OCI-LY1 (cell line): ENCODE measurements around the gene SLC2A13.

ENCODE experiments used
- H2AFZ ChIP-seq: fragments of 200-600 bp; sonication (generic), shearing (Covaris generic); 2 replicates; pipeline ENCODE4 v1.6.0; 2014; ENCODE audit warnings: antibody characterized with exemption, mild to moderate bottlenecking, low read length
- H3F3A ChIP-seq: fragments of 200-600 bp; sonication (generic), shearing (Covaris generic); 2 replicates; pipeline ENCODE4 v1.6.0; 2014; ENCODE audit warnings: mild to moderate bottlenecking, antibody characterized with exemption, low read length, moderate library complexity; ENCODE audit not compliant: insufficient read depth
- H3K27ac ChIP-seq: fragments of 200-600 bp; sonication (generic); 2 replicates; pipeline ENCODE4 v1.5.1; 2014; ENCODE audit warnings: low read length, mixed run types, mild to moderate bottlenecking, low read depth; ENCODE audit not compliant: poor library complexity, severe bottlenecking
- H3K27me3 ChIP-seq: fragments of 200-600 bp; sonication (generic); 2 replicates; pipeline ENCODE4 v1.6.0; 2014; ENCODE audit warnings: antibody characterized with exemption, mild to moderate bottlenecking, low read length, moderate library complexity; ENCODE audit not compliant: insufficient read depth
- H3K36me3 ChIP-seq: fragments of 200-600 bp; sonication (generic); 2 replicates; pipeline ENCODE4 v1.6.1; 2014; ENCODE audit warnings: mild to moderate bottlenecking, antibody characterized with exemption, low read length, moderate library complexity, mixed read lengths; ENCODE audit not compliant: insufficient read depth
- H3K4me1 ChIP-seq: fragments of 200-600 bp; sonication (generic); 2 replicates; pipeline ENCODE4 v1.5.1; 2014; ENCODE audit warnings: mild to moderate bottlenecking, low read length, moderate library complexity; ENCODE audit not compliant: insufficient read depth, severe bottlenecking
- H3K4me2 ChIP-seq: fragments of 200-600 bp; sonication (generic), shearing (Covaris generic); 2 replicates; pipeline ENCODE4 v1.6.1; 2014; ENCODE audit warnings: low read length
- H3K4me3 ChIP-seq: fragments of 200-600 bp; sonication (generic); 2 replicates; pipeline ENCODE4 v1.5.1; 2014; ENCODE audit warnings: low read length, low read depth, mild to moderate bottlenecking, mixed read lengths; ENCODE audit not compliant: poor library complexity, severe bottlenecking
- H3K79me2 ChIP-seq: fragments of 200-600 bp; shearing (Covaris generic); 2 replicates; pipeline ENCODE4 v1.6.1; 2016; ENCODE audit warnings: mixed run types, low read length, mixed read lengths; ENCODE audit not compliant: insufficient read depth
- H3K9ac ChIP-seq: fragments of 200-600 bp; sonication (generic), shearing (Covaris generic); 2 replicates; pipeline ENCODE4 v1.6.1; 2014; ENCODE audit warnings: mild to moderate bottlenecking, low read length, mixed read lengths
- H3K9me2 ChIP-seq: fragments of 200-600 bp; sonication (generic), shearing (Covaris generic); 2 replicates; pipeline ENCODE4 v1.6.1; 2014; ENCODE audit warnings: low read depth, mild to moderate bottlenecking, low read length, mixed read lengths
- H3K9me3 ChIP-seq: fragments of 200-600 bp; shearing (Covaris generic); 2 replicates; pipeline ENCODE4 v1.6.1; 2014; ENCODE audit warnings: low read length, mixed read lengths
- H4K20me1 ChIP-seq: fragments of 200-600 bp; sonication (generic), shearing (Covaris generic); 2 replicates; pipeline ENCODE4 v1.6.0; 2016; ENCODE audit warnings: mild to moderate bottlenecking, low read length; ENCODE audit not compliant: insufficient read depth
- EZH2 ChIP-seq: fragments of 200-600 bp; sonication (generic), shearing (Covaris generic); IDR thresholded peaks from 2 replicates; pipeline ENCODE4 v1.8.0; 2017; ENCODE audit warnings: borderline replicate concordance, mixed run types, mild to moderate bottlenecking, antibody characterized with exemption, low read length, moderate library complexity, mixed read lengths
- TF ChIP-seq, protein P1 (sequence below): fragments of 200-600 bp; sonication (generic), shearing (Covaris generic); IDR thresholded peaks from 2 replicates; pipeline ENCODE4 v1.5.1; 2017; ENCODE audit warnings: mild to moderate bottlenecking, antibody characterized with exemption, low read length, moderate library complexity, mixed read lengths

Gene SLC2A13

DNA sequence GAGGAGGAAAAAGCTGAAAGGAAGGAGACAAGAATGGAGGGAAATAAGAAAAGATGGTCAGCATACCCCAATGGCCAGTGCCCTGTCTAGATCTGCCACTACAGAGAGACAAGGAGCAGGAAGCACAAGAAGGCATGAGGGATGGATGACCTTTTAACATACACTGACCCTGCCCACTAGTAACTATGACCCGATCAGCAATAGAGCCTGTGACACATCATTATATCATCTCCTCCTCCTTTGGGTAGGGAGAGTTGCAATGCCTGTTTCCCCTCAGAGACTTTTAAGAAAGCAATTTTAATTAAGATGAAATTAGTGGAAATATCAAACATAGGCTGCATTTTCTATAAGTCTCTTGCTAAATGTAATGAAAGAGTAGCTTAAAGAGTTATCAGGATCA lies 4.7 kb upstream of the SLC2A13 start:
- TF ChIP-seq, protein P1, sequence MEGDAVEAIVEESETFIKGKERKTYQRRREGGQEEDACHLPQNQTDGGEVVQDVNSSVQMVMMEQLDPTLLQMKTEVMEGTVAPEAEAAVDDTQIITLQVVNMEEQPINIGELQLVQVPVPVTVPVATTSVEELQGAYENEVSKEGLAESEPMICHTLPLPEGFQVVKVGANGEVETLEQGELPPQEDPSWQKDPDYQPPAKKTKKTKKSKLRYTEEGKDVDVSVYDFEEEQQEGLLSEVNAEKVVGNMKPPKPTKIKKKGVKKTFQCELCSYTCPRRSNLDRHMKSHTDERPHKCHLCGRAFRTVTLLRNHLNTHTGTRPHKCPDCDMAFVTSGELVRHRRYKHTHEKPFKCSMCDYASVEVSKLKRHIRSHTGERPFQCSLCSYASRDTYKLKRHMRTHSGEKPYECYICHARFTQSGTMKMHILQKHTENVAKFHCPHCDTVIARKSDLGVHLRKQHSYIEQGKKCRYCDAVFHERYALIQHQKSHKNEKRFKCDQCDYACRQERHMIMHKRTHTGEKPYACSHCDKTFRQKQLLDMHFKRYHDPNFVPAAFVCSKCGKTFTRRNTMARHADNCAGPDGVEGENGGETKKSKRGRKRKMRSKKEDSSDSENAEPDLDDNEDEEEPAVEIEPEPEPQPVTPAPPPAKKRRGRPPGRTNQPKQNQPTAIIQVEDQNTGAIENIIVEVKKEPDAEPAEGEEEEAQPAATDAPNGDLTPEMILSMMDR = no peak
- no peak for TF ChIP-seq EZH2
- H3K4me3 ChIP-seq = no peak overlapping the region
- H3K9me2 ChIP-seq = no peaks in the 10 kb centered on the region
- H3K4me2 ChIP-seq = no peak overlapping the region
- no peaks in the 10 kb centered on the region for H3K27me3 ChIP-seq
- no peaks in the 10 kb centered on the region for H3K36me3 ChIP-seq
- no peaks in the 10 kb centered on the region for H3F3A ChIP-seq
- no peak overlapping the region for H3K27ac ChIP-seq
- no peaks in the 10 kb centered on the region for H3K79me2 ChIP-seq
- H3K9me3 ChIP-seq = no peaks in the 10 kb centered on the region
- no peak overlapping the region for H3K9ac ChIP-seq
- no peak overlapping the region for H2AFZ ChIP-seq
- no peaks in the 10 kb centered on the region for H4K20me1 ChIP-seq
- peaks cover 26% of the 10 kb centered on the region for H3K4me1 ChIP-seq

DNA sequence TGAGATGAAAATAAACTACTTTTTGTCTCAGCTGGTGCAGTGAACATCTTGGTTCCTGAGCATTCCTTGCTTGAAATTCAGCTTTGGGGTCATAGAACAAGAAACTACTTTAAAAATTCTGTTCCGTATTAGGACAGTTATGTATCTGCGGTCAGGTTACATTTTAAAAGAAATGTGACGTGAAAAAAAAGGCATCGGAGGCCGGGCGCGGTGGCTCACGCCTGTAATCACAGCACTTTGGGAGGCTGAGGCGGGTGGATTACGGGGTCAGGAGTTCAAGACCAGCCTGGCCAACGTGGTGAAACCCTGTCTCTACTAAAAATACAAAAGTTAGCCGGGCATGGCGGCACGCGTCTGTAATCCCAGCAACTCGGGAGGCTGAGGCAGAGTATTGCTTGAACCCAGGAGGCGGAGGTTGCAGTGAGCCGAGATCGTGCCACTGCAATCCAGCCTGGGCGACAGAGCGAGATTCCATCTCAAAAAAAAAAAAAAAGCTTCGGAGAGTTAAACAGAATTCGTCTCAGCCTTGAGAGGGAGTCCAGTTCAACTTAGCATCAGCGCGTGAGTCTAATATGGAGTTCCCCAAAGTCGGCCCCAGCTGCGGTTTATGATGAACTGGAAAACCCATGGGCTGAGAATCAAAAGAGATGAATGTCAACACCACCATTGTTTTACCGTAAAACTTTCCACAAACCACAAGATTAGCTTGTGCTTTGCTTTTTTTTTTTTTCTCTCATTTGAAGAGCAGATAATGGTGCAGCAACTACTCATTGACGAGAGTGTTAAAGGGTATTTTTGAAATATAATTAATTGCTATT lies 2.1 kb upstream of the SLC2A13 start:
- Histone ChIP-seq H3K4me1 (peaks cover 46% of the 10 kb centered on the region), H3K9ac (0 out of 2 replicates have a peak overlapping the region, but pooled peaks have one; percentile 24), H3K27ac (peak overlapping the region; percentile 42), H3K36me3 (no peaks in the 10 kb centered on the region), H4K20me1 (no peaks in the 10 kb centered on the region), H3K4me2 (peak overlapping the region; percentile 68), H3K9me3 (no peaks in the 10 kb centered on the region), H3K9me2 (no peaks in the 10 kb centered on the region), H3K27me3 (no peaks in the 10 kb centered on the region), H3F3A (peaks cover 4% of the 10 kb centered on the region; the same call in 1 of the 2 replicates), H3K4me3 (peak overlapping the region; percentile 92), H2AFZ (no peak overlapping the region), H3K79me2 (no peaks in the 10 kb centered on the region)
- TF ChIP-seq, protein P1 = no peak
- no peak for TF ChIP-seq EZH2

DNA sequence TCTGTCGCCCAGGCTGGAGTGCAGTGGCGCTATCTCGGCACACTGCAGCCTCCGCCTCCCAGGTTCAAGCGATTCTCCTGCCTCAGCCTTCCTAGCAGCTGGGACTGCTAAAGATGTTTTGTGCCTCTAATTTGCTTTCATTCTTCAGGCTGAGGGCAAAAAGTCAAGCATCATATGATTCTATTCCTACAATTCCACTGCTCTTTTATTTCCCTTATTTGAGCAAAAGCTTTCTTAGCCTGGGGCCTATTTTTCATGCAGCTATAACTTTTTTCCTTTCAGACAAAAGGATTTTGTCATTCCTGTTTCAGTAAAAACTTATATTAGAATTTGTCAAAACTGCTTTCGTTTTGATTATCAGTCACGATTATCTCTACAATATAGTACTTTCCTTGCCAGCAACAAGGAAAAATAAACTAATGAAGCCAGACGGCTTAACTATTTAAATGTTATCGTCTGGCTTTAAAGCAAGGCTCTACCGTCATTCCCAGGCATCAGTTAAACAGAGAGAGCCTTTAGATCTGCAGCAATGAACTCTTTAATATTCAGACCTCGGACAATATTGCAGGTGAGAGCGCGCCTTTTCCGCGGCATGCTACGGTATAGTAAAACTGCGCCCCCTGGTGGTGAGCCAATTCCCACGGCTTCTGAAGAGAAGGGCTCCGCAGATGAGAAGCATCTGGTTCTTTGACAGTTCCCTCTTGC lies 1.4 kb upstream of the SLC2A13 start:
- H3K9me2 ChIP-seq = no peaks in the 10 kb centered on the region
- peak overlapping the region; percentile 17; the same call in 1 of the 2 replicates for H3K9ac ChIP-seq
- peak overlapping the region; percentile 92 for H3K4me3 ChIP-seq
- H3K4me1 ChIP-seq = peaks cover 54% of the 10 kb centered on the region
- H3K79me2 ChIP-seq = 0 out of 2 replicates have a peak, but pooled peaks cover 2% of the 10 kb centered on the region
- TF ChIP-seq EZH2 = no peak
- TF ChIP-seq, protein P1 = peak; percentile 90
- H3K9me3 ChIP-seq = no peaks in the 10 kb centered on the region
- no peaks in the 10 kb centered on the region for H3K27me3 ChIP-seq
- H3K4me2 ChIP-seq = peak overlapping the region; percentile 68
- peak overlapping the region; percentile 42 for H3K27ac ChIP-seq
- H4K20me1 ChIP-seq = no peaks in the 10 kb centered on the region
- peaks cover 4% of the 10 kb centered on the region; the same call in 1 of the 2 replicates for H3F3A ChIP-seq
- peak overlapping the region; percentile 85 for H2AFZ ChIP-seq
- no peaks in the 10 kb centered on the region for H3K36me3 ChIP-seq
